ENCODE measurements around the gene SLC2A4RG.
"Not testable (repeated sequence)": the region's sequence is repeated elsewhere in the genome, so short reads cannot be mapped to it uniquely, and the experiment has no call there.

SLC2A4RG gene

GRCh38 chr20:63707558-63708300, 31.8 kb upstream of the SLC2A4RG start, which contains the start of the genes ARFRP1 and ZGPAT:
Gene ARFRP1, minus strand, starts transcription at chr20:63707976. Its CDS starts 885 bp downstream, at chr20:63707091.
Gene ZGPAT, plus strand, starts transcription at chr20:63708039. Its CDS starts 542 bp downstream, at chr20:63708581.
- Histone ChIP-seq H3K27ac (ENCODE audit: low read length) (peak within 1 kb of the TSS; percentile 75), H3K4me3 (ENCODE audit: low read depth in 1 of 2, low read length in 2 of 2) (peak within 1 kb of the TSS; percentile 65 to 92), H3K36me3 (ENCODE audit: control insufficient read depth in 1 of 2, insufficient read depth in 2 of 2, low read length in 2 of 2) (peaks cover 23 to 60% of the 10 kb centered on the region in 2 donors), H3K27me3 (ENCODE audit: low read depth, low read length) (no peaks in the 10 kb centered on the region), H3K9me3 (ENCODE audit: control insufficient read depth in 1 of 2, low read length in 2 of 2) (no peaks in the 10 kb centered on the region), H3K4me1 (ENCODE audit: control insufficient read depth in 1 of 2, insufficient read depth in 2 of 2, low read length in 2 of 2) (peaks cover 9 to 31% of the 10 kb centered on the region in 2 donors)

- Histone ChIP-seq H3K27me3 (ENCODE audit: low read depth, low read length) (no peaks in the 10 kb centered on the region), H3K4me1 (ENCODE audit: control insufficient read depth in 1 of 2, insufficient read depth in 2 of 2, low read length in 2 of 2) (peaks cover 9 to 31% of the 10 kb centered on the region in 2 donors), H3K9me3 (ENCODE audit: control insufficient read depth in 1 of 2, low read length in 2 of 2) (no peaks in the 10 kb centered on the region), H3K36me3 (ENCODE audit: control insufficient read depth in 1 of 2, insufficient read depth in 2 of 2, low read length in 2 of 2) (peaks cover 23 to 56% of the 10 kb centered on the region in 2 donors), H3K4me3 (ENCODE audit: low read depth in 1 of 2, low read length in 2 of 2) (peak overlapping the region; percentile 60 to 92), H3K27ac (ENCODE audit: low read length) (no peak overlapping the region)
Observed at GRCh38 chr20:63708301-63709148, 31.1 kb upstream of the SLC2A4RG start.

GRCh38 chr20:63709149-63709527, 30.4 kb upstream of the SLC2A4RG start:
- peak overlapping the region; percentile 60 to 92 for H3K4me3 ChIP-seq (ENCODE audit: low read depth in 1 of 2, low read length in 2 of 2)
- H3K9me3 ChIP-seq (ENCODE audit: control insufficient read depth in 1 of 2, low read length in 2 of 2) = no peaks in the 10 kb centered on the region
- no peak overlapping the region for H3K27ac ChIP-seq (ENCODE audit: low read length)
- H3K27me3 ChIP-seq (ENCODE audit: low read depth, low read length) = no peaks in the 10 kb centered on the region
- peaks cover 23 to 53% of the 10 kb centered on the region in 2 donors for H3K36me3 ChIP-seq (ENCODE audit: control insufficient read depth in 1 of 2, insufficient read depth in 2 of 2, low read length in 2 of 2)
- peaks cover 9 to 31% of the 10 kb centered on the region in 2 donors for H3K4me1 ChIP-seq (ENCODE audit: control insufficient read depth in 1 of 2, insufficient read depth in 2 of 2, low read length in 2 of 2)

- peaks cover 8 to 52% of the 10 kb centered on the region in 2 donors for H3K36me3 ChIP-seq (ENCODE audit: control insufficient read depth in 1 of 2, insufficient read depth in 2 of 2, low read length in 2 of 2)
Observed at GRCh38 chr20:63711085-63711645, 28.4 kb upstream of the SLC2A4RG start.

GRCh38 chr20:63712191-63712590, 27.4 kb upstream of the SLC2A4RG start:
- no peaks in the 10 kb centered on the region for H3K27me3 ChIP-seq (ENCODE audit: low read depth, low read length)
- no peak overlapping the region for H3K27ac ChIP-seq (ENCODE audit: low read length)
- no peak overlapping the region for H3K4me3 ChIP-seq (ENCODE audit: low read depth in 1 of 2, low read length in 2 of 2)
- H3K36me3 ChIP-seq (ENCODE audit: control insufficient read depth in 1 of 2, insufficient read depth in 2 of 2, low read length in 2 of 2) = peaks cover 4 to 51% of the 10 kb centered on the region in 2 donors
- H3K4me1 ChIP-seq (ENCODE audit: control insufficient read depth in 1 of 2, insufficient read depth in 2 of 2, low read length in 2 of 2) = peaks cover 3 to 17% of the 10 kb centered on the region in 2 donors
- H3K9me3 ChIP-seq (ENCODE audit: control insufficient read depth in 1 of 2, low read length in 2 of 2) = peaks cover 0 to 10% of the 10 kb centered on the region in 2 donors

More at GRCh38 chr20:63711085-63711645, 28.4 kb upstream of the SLC2A4RG start:
- no peak overlapping the region for H3K4me3 ChIP-seq (ENCODE audit: low read depth in 1 of 2, low read length in 2 of 2)
- peaks cover 8 to 27% of the 10 kb centered on the region in 2 donors for H3K4me1 ChIP-seq (ENCODE audit: control insufficient read depth in 1 of 2, insufficient read depth in 2 of 2, low read length in 2 of 2)
- H3K27me3 ChIP-seq (ENCODE audit: low read depth, low read length) = no peaks in the 10 kb centered on the region
- no peak overlapping the region for H3K27ac ChIP-seq (ENCODE audit: low read length)
- peaks cover 0 to 10% of the 10 kb centered on the region in 2 donors for H3K9me3 ChIP-seq (ENCODE audit: control insufficient read depth in 1 of 2, low read length in 2 of 2)

GRCh38 chr20:63714858-63715257, 24.7 kb upstream of the SLC2A4RG start:
- peaks cover 4 to 72% of the 10 kb centered on the region in 2 donors for H3K36me3 ChIP-seq (ENCODE audit: control insufficient read depth in 1 of 2, insufficient read depth in 2 of 2, low read length in 2 of 2)
- H3K4me1 ChIP-seq (ENCODE audit: control insufficient read depth in 1 of 2, insufficient read depth in 2 of 2, low read length in 2 of 2) = no peaks in the 10 kb centered on the region
- H3K27me3 ChIP-seq (ENCODE audit: low read depth, low read length) = no peaks in the 10 kb centered on the region
- H3K9me3 ChIP-seq (ENCODE audit: control insufficient read depth in 1 of 2, low read length in 2 of 2) = peaks cover 0 to 14% of the 10 kb centered on the region in 2 donors
- no peak overlapping the region for H3K27ac ChIP-seq (ENCODE audit: low read length)
- peak overlapping the region in 1 of 2 donors; percentile 28 for H3K4me3 ChIP-seq (ENCODE audit: low read depth in 1 of 2, low read length in 2 of 2)

GRCh38 chr20:63718996-63719395, 20.6 kb upstream of the SLC2A4RG start:
- Histone ChIP-seq H3K4me1 (ENCODE audit: control insufficient read depth in 1 of 2, insufficient read depth in 2 of 2, low read length in 2 of 2) (no peaks in the 10 kb centered on the region), H3K4me3 (ENCODE audit: low read depth in 1 of 2, low read length in 2 of 2) (no peak overlapping the region), H3K36me3 (ENCODE audit: control insufficient read depth in 1 of 2, insufficient read depth in 2 of 2, low read length in 2 of 2) (peaks cover 3 to 53% of the 10 kb centered on the region in 2 donors), H3K9me3 (ENCODE audit: control insufficient read depth in 1 of 2, low read length in 2 of 2) (peaks cover 0 to 14% of the 10 kb centered on the region in 2 donors), H3K27me3 (ENCODE audit: low read depth, low read length) (no peaks in the 10 kb centered on the region), H3K27ac (ENCODE audit: low read length) (no peak overlapping the region)

- not testable (repeated sequence) for H3K27me3 ChIP-seq (ENCODE audit: low read depth, low read length); H3K4me1 ChIP-seq (ENCODE audit: control insufficient read depth in 1 of 2, insufficient read depth in 2 of 2, low read length in 2 of 2); H3K4me3 ChIP-seq (ENCODE audit: low read depth in 1 of 2, low read length in 2 of 2); H3K27ac ChIP-seq (ENCODE audit: low read length)
- H3K9me3 ChIP-seq (ENCODE audit: control insufficient read depth in 1 of 2, low read length in 2 of 2) = peaks cover 0 to 12% of the 10 kb centered on the region in 2 donors
- H3K36me3 ChIP-seq (ENCODE audit: control insufficient read depth in 1 of 2, insufficient read depth in 2 of 2, low read length in 2 of 2) = peaks cover 3 to 20% of the 10 kb centered on the region in 2 donors
Observed at GRCh38 chr20:63722967-63723622, 16.5 kb upstream of the SLC2A4RG start.

GRCh38 chr20:63730189-63730733, 9.3 kb upstream of the SLC2A4RG start:
- H3K27me3 ChIP-seq (ENCODE audit: low read depth, low read length); H3K4me1 ChIP-seq (ENCODE audit: control insufficient read depth in 1 of 2, insufficient read depth in 2 of 2, low read length in 2 of 2); H3K9me3 ChIP-seq (ENCODE audit: control insufficient read depth in 1 of 2, low read length in 2 of 2); H3K4me3 ChIP-seq (ENCODE audit: low read depth in 1 of 2, low read length in 2 of 2); H3K27ac ChIP-seq (ENCODE audit: low read length): not testable (repeated sequence)
- H3K36me3 ChIP-seq (ENCODE audit: control insufficient read depth in 1 of 2, insufficient read depth in 2 of 2, low read length in 2 of 2) = peaks cover 12 to 23% of the 10 kb centered on the region in 2 donors

GRCh38 chr20:63731410-63731809, 8.2 kb upstream of the SLC2A4RG start:
- H3K27me3 ChIP-seq (ENCODE audit: low read depth, low read length) = no peaks in the 10 kb centered on the region
- no peak overlapping the region for H3K4me3 ChIP-seq (ENCODE audit: low read depth in 1 of 2, low read length in 2 of 2)
- H3K36me3 ChIP-seq (ENCODE audit: control insufficient read depth in 1 of 2, insufficient read depth in 2 of 2, low read length in 2 of 2) = peaks cover 12 to 34% of the 10 kb centered on the region in 2 donors
- no peaks in the 10 kb centered on the region for H3K9me3 ChIP-seq (ENCODE audit: control insufficient read depth in 1 of 2, low read length in 2 of 2)
- H3K4me1 ChIP-seq (ENCODE audit: control insufficient read depth in 1 of 2, insufficient read depth in 2 of 2, low read length in 2 of 2) = no peaks in the 10 kb centered on the region
- H3K27ac ChIP-seq (ENCODE audit: low read length) = no peak overlapping the region
